ENCODE data around the gene GLIPR2.
A peak's percentile ranks its signal among the peaks of the same experiment; 100 is the strongest.
"Not testable (repeated sequence)": the region's sequence is repeated elsewhere in the genome, so short reads cannot be mapped to it uniquely, and the experiment has no call there.

The GLIPR2 gene

DNA sequence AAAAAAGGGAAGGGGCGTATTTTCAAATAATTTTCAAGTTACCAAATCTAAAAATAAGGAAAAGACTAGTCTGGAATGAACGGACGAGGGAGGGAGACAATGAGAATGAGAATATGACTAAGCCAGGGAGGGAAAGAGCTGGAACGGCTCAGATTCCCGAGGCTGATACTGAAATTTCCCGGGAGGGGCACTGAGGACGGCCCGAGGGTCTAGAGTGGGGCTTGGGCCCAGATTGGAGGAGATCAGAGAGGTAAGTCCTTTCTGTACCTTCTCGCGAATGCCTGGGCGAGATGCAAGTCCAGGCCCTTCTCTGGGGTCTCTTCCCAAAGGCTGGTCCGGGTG, 29.3 kb downstream of the GLIPR2 start:
- peak; percentile 35 for DNase-seq

DNA sequence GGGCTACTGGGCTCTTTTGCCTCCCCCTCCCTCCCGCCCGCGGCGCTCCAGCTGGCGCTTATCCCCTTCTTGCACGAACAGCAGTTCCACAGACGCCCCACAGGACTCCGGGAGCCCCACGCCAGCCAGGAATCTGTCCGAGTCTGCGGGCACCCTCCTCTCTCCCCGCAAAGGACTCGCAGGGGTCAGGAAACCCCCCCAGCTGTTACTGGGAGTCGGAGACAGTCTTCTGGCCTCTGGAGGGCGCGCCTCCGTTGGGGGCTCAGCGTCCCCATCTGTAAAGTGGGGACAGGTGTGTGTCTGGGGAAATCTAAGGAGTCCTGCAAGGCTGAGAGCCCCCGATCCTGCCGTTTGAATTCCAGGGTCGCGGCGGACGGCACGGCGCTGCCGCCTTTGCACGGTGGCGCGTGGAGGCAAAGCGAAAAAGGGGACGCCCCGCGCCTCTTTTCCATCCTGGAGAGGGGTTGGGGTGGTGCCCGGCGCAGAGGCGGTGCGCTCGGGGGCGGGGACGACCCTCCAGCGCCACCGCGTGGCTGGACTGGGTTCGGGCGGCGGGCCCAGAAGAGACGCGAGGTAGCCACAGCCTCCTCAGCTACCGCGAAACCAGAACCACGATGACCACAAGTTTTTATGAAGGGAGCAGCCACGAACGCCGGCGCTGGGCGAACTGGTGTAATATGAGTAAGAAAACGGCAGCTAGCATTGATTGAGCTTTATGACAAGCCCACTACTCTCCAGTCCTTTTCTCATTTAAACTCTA, 29.8 kb downstream of the GLIPR2 start:
- DNase-seq: peak; percentile 69

DNA sequence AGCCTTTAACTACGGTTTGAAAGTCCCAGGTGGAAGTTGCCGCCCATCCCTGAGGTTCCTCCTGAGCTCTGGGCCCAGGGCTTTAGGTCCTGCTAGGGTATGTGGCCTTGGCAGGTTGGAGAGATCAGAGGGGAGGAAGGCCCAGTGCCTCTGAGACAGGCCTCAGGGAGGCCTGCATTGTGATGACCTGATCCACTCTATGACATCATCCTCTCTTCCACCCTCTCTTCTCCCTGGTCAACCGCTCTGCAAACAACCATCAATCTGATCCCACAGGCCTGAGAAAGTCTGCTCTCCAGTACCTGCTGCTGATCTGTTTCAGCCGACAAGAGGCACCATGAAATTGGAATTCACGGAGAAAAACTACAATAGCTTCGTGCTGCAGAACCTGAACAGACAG, 32.6 kb downstream of the GLIPR2 start, which contains the start of gene CCIN:
CCIN (plus strand) TSS at position 223 of the 400 bp plus-strand sequence; CDS start at position 338, 115 bp downstream.
- DNase-seq: no peak

DNA sequence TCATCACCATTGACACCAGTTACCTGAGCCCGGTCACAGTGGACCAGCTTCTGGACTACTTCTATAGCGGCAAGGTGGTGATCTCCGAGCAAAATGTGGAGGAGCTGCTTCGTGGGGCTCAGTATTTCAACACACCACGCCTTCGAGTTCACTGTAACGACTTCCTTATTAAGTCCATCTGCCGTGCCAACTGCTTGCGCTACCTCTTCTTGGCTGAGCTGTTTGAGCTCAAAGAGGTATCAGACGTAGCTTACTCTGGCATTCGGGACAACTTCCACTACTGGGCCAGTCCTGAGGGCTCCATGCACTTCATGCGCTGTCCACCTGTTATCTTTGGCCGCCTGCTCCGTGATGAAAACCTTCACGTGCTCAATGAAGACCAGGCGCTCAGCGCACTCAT, 33.2 kb downstream of the GLIPR2 start:
- DNase-seq: no peak

DNA sequence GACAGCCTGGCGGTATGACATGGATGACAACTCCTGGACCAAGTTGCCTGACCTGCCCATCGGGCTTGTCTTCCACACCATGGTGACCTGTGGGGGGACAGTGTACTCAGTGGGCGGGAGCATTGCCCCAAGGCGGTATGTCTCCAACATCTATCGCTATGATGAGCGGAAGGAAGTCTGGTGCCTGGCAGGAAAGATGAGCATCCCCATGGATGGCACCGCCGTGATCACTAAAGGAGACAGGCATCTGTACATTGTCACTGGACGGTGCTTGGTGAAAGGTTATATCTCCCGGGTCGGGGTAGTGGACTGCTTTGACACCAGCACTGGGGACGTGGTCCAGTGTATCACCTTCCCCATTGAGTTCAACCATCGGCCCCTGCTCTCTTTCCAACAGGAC, 34.0 kb downstream of the GLIPR2 start:
- DNase-seq: no peak

DNA sequence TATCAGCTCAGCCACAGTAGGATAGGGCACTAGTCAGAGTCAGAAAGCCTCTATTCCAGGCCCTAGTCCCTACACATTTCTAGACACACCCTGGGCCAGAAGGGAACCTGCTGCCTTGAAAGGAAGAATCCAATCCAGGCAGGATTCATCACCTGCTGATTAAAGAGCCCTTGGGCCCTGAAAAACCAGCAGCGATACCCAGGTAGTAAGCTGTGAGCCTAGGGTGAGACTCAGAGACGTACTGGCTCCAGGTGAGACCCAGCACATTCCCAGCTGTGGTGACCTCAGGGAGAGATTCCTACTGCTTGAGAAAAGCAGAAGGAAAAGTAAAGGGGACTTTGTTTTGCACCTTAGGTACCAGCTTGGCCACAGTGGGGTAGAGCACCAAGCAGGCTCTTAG, 37.3 kb downstream of the GLIPR2 start:
- no peak for DNase-seq

DNA sequence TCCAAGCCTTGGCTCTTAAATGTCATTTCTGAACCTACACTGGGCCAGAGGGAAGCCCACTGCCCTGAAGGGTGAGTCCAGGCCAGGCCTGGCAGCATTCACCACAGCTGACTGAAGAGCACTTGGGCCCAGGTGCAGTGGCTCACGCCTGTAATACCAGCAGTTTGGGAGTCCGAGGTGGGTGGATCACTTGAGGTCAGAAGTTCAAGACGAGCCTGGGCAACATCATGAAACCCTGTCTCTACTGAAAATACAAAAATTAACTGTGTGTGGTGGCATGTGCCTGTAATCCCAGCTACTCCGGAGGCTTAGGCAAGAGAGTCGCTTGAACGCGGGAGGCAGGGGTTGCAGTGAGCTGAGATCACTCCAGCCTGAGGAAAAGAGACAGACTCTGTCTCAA, 37.7 kb downstream of the GLIPR2 start:
- DNase-seq: no peak

DNA sequence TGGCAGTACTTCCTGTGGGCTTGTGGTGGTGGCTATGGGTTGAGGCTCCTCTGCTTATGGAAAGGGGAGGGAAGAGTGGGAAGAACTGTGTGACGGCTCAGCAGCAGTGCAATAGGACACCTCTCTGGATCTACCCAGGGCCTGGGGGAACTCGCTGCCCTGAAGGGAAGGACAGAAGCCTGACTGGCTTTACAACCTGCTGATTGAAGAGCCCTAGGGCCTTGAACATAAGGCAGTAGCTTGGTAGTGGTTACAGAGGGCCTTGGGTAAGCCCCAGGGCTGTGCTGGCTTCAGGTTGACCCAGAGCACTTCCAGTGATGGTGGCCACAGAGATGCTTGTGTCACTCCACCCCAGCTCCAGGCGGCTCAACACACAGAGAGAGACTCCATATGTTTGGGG, 38.2 kb downstream of the GLIPR2 start:
- DNase-seq: no peak

DNA sequence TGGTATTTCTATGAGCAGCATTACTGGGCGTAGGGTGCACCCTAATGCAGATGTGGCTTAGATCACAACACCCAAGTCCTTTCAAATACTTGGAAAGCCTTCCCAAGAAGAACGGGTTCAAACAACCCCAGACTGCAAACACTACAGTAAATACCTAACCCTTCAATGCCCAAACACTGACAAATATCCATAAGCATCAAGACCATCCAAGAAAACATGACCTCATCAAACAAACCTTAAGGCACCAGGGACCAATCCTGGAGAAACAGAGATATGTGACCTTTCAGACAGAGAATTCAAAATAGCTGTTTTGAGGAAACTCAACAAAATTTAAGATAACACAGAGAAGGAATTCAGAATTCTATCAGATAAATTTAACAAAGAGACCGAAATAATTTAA, 38.7 kb downstream of the GLIPR2 start:
- DNase-seq: not testable (repeated sequence)

DNA sequence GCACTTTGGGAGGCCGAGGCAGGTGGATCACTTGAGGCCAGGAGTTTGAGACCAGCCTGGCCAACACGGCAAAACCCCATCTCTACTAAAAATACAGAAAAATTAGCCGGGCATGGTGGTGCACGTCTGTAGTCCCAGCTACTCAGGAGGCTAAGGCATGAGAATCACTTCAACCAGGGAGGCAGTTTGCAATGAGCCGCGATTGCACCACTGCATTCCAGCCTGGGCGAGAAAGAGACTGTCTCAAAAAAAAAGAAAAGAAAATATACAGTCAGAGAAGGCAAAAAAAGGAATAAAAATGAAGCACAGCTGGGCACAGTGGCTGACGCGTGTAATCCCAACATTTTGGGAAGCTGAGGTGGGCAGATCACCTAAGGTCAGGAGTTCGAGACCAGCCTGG, 40.0 kb downstream of the GLIPR2 start:
- not testable (repeated sequence) for DNase-seq

DNA sequence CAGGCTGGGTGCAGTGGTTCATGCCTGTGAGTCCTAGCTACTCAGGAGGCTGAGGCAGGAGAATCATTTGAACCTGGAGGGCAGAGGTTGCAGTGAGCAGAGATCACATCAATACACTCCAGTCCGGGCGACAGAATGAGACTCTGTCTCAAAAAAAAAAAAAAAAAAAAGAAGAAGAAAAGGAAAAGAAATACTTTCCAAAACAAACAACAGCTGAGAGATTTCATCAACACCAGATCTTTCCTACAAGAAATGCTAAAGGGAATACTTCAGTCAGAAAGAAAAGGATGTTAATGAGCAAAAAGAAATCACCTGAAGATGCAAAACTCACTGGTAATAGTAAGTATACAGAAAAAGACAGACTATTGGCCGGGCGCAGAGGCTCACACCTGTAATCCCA, 41.0 kb downstream of the GLIPR2 start:
- no peak for DNase-seq

DNA sequence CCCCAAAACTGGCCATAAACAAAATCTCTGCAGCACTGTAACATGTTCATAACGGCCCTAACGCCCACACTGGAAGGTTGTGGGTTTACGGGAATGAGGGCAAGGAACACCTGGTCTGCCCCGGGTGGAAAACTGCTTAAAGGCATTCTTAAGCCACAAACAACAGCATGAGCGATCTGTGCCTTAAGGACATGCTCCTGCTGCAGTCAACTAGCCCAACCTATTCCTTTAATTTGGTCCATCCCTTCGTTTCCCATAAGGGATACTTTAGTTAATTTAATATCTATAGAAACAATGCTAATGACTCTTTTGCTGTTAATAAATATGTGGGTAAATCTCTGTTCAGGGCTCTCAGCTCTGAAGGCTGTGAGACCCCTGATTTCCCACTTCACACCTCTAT, 43.7 kb downstream of the GLIPR2 start:
- DNase-seq: not testable (repeated sequence)

DNA sequence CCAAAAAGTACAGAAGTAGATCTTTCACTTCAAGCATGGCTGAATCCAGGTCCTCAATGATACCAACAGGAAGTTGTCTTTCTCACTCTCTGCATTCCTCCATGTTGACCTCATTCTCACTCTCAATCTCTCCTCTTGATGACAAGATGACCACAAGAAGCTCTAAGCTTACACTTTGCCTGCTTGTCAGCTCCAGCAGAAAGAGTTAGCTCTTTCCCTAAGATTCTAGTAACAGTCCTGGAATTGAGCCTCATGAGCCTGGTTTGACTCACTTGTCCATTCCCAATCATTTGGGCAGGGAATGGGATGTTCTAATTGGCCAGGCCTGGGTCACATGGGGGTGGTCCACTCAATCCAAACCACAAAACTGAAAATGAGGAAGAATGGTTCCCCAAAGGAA, 50.9 kb downstream of the GLIPR2 start:
- peak; percentile 89 for DNase-seq

DNA sequence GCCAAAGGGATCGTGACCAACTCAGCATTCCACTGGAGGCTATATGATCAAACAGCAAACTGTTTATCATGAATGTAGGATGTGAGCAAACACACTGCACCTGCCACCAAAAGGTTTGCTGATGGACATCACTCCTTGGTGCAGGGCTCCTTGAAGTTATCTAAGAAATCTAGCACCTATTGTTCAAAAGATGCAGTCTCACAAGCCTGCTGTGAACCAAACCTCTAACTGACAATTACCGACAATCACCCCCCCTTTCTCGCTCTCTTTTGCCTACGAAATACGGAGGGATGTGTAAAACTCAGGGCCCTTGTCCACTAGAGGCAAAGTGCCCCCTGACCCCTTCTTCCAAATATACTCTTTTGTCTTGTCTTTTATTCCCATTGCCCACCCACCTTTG, 51.7 kb downstream of the GLIPR2 start:
- DNase-seq: no peak

DNA sequence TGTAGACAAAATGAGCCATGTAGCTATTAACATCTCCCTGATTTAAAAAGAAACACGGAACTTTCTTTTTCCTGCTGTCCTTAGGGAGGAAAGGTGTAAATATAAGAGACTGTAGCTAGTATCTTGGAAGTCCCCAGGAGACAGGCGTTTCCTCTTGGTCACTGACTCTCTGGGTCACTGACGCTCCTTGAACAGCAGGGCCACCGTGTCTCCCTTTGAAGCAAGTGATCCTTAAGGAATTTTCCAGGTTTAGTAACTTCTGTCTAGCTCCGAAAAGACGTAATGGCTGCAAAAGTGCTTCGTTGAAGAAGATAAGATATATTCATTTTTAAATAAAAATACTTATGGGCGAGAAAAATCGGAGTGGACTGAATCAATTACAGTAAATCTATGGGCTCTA, 53.4 kb downstream of the GLIPR2 start:
- peak; percentile 23 for DNase-seq

DNA sequence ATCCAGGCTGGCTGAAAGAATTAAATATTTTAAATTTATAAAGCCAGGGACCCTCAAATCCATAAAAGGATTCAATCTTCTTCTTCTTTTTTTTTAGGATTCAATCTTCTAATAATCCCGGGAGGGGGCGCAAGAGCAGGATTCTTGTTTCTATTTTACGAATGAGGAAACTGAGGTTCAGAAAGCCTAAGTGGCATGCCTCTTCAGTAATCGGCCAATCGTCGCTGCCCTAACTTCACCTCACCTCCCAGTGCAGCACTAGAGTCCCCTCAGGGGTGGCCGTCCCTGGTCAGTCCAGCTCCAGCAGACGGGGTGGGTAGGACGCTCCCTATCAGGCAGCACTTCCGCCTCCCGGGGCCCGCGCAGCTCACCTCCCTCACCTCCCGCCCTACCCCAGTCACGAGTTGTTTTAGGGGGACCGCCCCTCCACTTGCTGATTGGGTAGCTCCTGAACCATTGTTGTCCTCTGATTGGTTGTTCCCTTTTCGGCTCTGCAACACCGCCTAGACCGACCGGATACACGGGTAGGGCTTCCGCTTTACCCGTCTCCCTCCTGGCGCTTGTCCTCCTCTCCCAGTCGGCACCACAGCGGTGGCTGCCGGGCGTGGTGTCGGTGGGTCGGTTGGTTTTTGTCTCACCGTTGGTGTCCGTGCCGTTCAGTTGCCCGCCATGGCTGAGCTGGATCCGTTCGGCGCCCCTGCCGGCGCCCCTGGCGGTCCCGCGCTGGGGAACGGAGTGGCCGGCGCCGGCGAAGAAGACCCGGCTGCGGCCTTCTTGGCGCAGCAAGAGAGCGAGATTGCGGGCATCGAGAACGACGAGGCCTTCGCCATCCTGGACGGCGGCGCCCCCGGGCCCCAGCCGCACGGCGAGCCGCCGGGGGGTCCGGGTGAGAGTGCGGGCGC, 54.1 kb downstream of the GLIPR2 start, which contains the start of gene CLTA:
CLTA (plus strand) TSS at position 534 of the 902 bp plus-strand sequence; CDS start at position 670, 136 bp downstream.
- DNase-seq: peak; percentile 96

DNA sequence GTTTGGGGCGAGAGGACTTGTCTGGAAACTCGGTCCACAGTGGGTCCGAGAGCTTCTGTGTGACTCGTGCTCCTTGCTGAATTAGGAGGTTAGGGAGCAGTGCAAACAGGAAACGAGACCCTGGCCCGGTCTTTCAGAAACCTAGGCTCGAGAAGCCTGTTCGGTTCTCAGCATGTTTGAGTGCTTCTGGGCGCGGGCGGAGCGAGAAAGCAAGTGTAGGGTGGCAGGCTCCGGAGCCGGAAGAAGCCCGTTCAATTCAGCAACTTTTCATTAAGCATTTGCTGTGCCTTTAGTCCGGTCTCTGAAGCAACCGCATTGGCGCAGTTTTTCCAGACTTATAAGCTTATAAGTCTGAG, 54.7 kb downstream of the GLIPR2 start:
- no peak for DNase-seq

DNA sequence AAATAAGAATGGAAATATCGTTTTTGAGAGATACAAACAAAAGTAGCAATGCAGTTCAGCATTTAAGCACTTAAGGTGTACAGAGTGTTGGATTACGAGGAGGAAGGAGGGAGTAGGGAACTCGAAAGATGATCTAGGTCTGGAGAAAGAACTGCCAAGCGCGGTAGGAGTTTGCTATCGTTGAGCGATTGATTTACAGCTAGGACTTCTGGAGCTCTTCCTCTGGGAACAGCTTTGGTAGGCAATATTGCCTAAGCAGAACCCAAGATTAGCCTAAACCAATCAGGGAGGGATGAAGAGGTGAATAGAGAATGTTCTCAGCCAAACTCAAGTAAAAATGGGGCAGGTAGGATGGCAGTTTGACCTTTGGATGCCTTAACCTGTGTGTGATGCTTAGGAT, 55.2 kb downstream of the GLIPR2 start:
- DNase-seq: no peak

DNA sequence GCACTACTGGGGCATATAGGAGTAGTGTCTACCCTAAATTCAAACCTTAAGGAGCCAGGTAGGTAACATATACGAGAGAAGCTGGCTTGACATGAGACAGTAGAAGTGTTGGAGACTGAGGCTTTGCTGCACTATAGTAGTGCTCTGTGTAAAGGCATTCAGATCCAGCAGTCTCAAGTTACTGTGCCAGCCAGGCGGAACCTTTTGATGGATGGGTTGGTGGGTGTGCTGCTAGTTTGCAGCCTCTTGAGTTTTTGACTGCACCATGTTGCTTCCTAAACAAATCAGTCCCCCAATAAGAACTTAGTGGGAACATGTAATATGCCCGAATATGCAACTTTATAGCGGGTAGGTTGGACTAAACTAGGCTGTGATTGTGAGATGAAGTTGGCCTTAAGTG, 55.7 kb downstream of the GLIPR2 start:
- peak; percentile 39 for DNase-seq

DNA sequence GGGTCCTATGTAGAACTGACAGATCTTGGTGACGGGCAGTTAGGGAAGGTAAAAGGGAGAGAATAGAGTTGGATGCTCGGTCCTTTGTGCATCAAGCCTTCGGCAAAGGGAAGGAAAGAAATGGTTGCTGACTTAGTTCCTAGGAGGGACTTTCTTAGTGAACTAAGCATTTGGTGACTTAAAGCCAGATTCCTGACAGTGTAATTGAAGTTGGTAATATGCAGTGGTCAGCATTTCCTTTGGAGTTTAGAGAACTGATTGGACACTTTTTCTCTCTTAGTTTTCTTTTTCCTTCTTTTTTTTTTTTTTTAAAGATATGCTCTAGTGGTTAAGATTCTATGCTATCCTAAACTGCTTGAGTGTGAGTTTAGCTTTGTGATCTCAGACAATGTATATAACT, 56.5 kb downstream of the GLIPR2 start:
- no peak for DNase-seq

DNA sequence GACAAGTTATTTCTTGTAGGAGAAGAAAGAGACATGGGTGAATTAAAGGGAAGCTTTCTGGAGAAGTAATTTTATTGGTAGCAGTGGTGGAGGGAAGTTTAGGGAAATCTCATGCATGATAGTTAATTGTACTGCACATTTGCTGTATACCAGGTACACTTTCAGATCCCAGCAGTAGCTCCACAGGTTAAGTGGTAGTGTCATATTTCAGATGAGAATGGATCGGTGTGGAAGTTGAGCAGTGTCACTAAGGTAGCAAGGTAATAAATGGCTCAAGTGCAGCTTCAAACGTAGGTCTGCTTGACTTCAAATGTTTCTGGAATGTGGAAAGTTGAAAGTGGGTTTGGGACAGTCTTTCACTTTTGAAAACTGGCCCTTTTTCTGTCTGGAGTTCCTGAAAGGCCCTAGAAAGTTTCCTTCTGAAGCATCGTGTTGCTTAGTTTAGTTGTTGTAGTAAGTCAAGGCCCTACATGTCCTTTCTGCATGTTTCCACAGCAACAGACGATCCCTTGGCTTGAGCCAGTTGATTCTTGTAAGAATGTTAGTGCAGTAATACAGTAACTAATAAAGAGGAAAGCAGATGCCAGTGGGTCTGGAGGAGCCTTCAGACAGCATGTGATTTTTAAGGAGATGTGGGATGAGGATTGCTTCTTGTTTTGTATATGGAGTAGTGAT, 57.9 kb downstream of the GLIPR2 start:
- peak; percentile 40 for DNase-seq

DNA sequence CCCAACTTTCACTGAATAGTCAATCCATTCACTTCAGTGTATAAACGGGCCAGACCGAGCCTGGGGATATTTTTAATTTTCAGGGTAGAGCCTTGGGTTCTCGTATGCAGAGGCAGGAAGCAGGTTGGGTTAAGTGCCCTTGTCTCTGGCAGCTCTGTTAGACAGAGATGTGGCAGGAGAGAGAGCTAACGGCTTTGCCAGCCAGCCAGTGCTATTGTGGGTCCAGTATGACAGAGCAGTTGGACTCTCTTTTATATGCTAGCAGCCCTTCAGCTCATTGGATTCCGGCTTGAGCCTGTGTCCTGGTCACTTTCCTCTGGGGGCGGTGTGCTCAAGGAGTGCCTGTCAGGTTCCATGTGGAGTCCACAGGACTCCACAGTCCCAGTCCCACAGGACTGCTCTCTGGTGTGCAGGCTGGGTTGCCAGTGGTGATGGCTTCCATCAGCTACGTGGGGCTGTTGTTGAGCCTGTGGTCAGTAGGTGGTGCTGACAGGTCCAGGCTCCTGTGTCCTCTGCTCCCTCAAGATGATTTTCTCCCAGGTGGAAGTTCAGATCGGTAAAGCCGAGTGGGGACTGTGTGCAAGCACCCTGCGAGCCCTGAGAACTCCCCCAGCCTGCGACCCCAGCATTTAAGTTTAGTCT, 68.5 kb downstream of the GLIPR2 start:
- no peak for DNase-seq

DNA sequence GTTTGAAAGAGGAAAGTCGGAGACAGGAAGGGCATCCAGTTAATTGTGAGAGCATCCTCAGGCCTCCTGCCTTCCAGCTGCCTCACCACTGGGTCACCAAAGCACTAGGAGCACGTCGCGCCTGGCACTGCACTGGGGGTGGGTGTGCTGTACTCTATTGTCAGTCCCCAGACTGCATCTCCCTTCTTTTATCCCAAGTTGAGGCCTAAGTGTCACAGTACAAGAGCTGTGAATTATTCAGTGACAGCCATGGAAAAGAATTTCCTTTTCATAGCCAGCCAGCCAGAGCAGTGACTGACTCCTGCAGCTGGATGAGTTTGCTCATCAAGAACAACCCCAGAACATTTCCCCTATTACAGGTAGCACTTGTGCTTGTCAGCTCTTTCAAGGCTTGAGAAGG, 70.5 kb downstream of the GLIPR2 start:
- peak; percentile 76 for DNase-seq
